CD4-positive, alpha-beta T cell treated with Interleukin-15 for 4 hours (primary cell): ENCODE results near the gene TCF19.
"Not testable (repeated sequence)": the region's sequence is repeated elsewhere in the genome, so short reads cannot be mapped to it uniquely, and the experiment has no call there.

Experiments used
- DNase-seq: peaks from one replicate; pipeline ENCODE4 v3.0.0-alpha.2; 2020; ENCODE audit warnings: low spot score

Gene TCF19

GRCh38 chr6:31183287-31183686 is 24.9 kb downstream of the TCF19 start:
- DNase-seq, result not testable (repeated sequence)

GRCh38 chr6:31183859-31184258 is 25.5 kb downstream of the TCF19 start:
- DNase-seq, result not testable (repeated sequence)

- not testable (repeated sequence) for DNase-seq
Measured at GRCh38 chr6:31185695-31186051, 27.3 kb downstream of the TCF19 start.

GRCh38 chr6:31186052-31186734 is 27.8 kb downstream of the TCF19 start:
- no peak for DNase-seq

GRCh38 chr6:31187780-31188194 is 29.4 kb downstream of the TCF19 start:
- DNase-seq, result no peak

- DNase-seq, result not testable (repeated sequence)
Measured at GRCh38 chr6:31189223-31189622, 30.8 kb downstream of the TCF19 start.

- DNase-seq, result no peak
Measured at GRCh38 chr6:31190488-31190887, 32.1 kb downstream of the TCF19 start.

- DNase-seq, result peak; percentile 69
Measured at GRCh38 chr6:31192431-31193105, 34.2 kb downstream of the TCF19 start.

GRCh38 chr6:31193206-31193605 is 34.8 kb downstream of the TCF19 start:
- DNase-seq, result no peak

GRCh38 chr6:31194061-31194834 is 35.9 kb downstream of the TCF19 start:
- no peak for DNase-seq

GRCh38 chr6:31195308-31195979 is 37.1 kb downstream of the TCF19 start:
- not testable (repeated sequence) for DNase-seq

- not testable (repeated sequence) for DNase-seq
Measured at GRCh38 chr6:31196251-31197022, 38.0 kb downstream of the TCF19 start.

GRCh38 chr6:31197559-31198305 is 39.3 kb downstream of the TCF19 start:
- DNase-seq, result peak; percentile 94

GRCh38 chr6:31199105-31199452 is 40.7 kb downstream of the TCF19 start:
- DNase-seq, result not testable (repeated sequence)

GRCh38 chr6:31202259-31203166 is 44.1 kb downstream of the TCF19 start:
- DNase-seq, result no peak

GRCh38 chr6:31203345-31203979 is 45.1 kb downstream of the TCF19 start:
- peak; percentile 64 for DNase-seq

GRCh38 chr6:31204751-31205145 is 46.4 kb downstream of the TCF19 start:
- no peak for DNase-seq

GRCh38 chr6:31205638-31206037 is 47.2 kb downstream of the TCF19 start:
- DNase-seq, result no peak

GRCh38 chr6:31208506-31208905 is 50.1 kb downstream of the TCF19 start:
- no peak for DNase-seq
